ENCODE measurements around the gene SUN2. TPM values are rescaled to one million over a fixed set of nuclear protein-coding genes. Genes with fewer than 3 reads are reported as not detected.

The SUN2 gene
- total RNA-seq, 2 donors from 2014 or later, result 142 to 241 TPM

Other genes starting within 250 kb of the SUN2 start
- gene DDX17, start 249.7 kb downstream of the SUN2 start, total RNA-seq, result 100 to 1,000 TPM; 382 to 415 TPM
- gene DMC1, start 185.8 kb downstream of the SUN2 start, total RNA-seq, result 10 to 100 TPM; 10.8 to 21.1 TPM
- gene FAM227A, start 99.6 kb downstream of the SUN2 start, total RNA-seq, result 1 to 10 TPM in 1 of 2 donors, under 1 TPM in 1; 0.37 to 1.2 TPM
- gene CBY1, start 99.4 kb downstream of the SUN2 start, total RNA-seq, result 10 to 100 TPM in 1 of 2 donors, 1 to 10 TPM in 1; 5.7 to 19.0 TPM
- 100 to 1,000 TPM; 116 to 120 TPM for gene TOMM22, start 74.0 kb downstream of the SUN2 start, total RNA-seq
- 10 to 100 TPM; 70.0 to 79.0 TPM for gene JOSD1, start 55.1 kb downstream of the SUN2 start, total RNA-seq
- gene GTPBP1, start 50.1 kb downstream of the SUN2 start, total RNA-seq, result 100 to 1,000 TPM; 109 to 142 TPM
- gene DNAL4, start 38.1 kb upstream of the SUN2 start, total RNA-seq, result 1 to 10 TPM; 5.2 to 7.8 TPM
- gene NPTXR, start 88.0 kb upstream of the SUN2 start, total RNA-seq, result 1 to 10 TPM in 1 of 2 donors, under 1 TPM in 1; 0.75 to 1.1 TPM
- 10 to 100 TPM; 46.9 to 92.6 TPM for gene CBX6, start 116.2 kb upstream of the SUN2 start, total RNA-seq
- not detected for gene APOBEC3A, start 201.6 kb upstream of the SUN2 start, total RNA-seq
- 1 to 10 TPM; 6.4 to 9.6 TPM for gene APOBEC3B, start 226.3 kb upstream of the SUN2 start, total RNA-seq

Data from activated naive CD4-positive, alpha-beta T cell treated with anti-CD3 and anti-CD28 coated beads, Interleukin-2, amount 50 U/mL, for 72 hours (primary cell).